ENCODE measurements around the gene ZNF557.
A peak's percentile ranks its signal among the peaks of the same experiment; 100 is the strongest.
"Not testable (repeated sequence)": the region's sequence is repeated elsewhere in the genome, so short reads cannot be mapped to it uniquely, and the experiment has no call there.

Gene ZNF557

GRCh38 chr19:7069042-7069903, at the start of gene ZNF557:
ZNF557 (plus strand) TSS chr19:7069703; CDS start chr19:7075075, 5,372 bp downstream.
- DNase-seq, result peak; percentile 100

GRCh38 chr19:7021331-7021730, 48.2 kb upstream of the ZNF557 start, which contains the start of gene MBD3L2B:
MBD3L2B (minus strand) TSS chr19:7021431; CDS start chr19:7021397, 34 bp downstream.
- not testable (repeated sequence) for DNase-seq

- DNase-seq, result not testable (repeated sequence)
Observed at GRCh38 chr19:7028790-7029189, 40.7 kb upstream of the ZNF557 start.

GRCh38 chr19:7030278-7030677, 39.2 kb upstream of the ZNF557 start, which contains the start of gene MBD3L5:
MBD3L5 (plus strand) TSS chr19:7030578; CDS start chr19:7030612, 34 bp downstream.
- not testable (repeated sequence) for DNase-seq

- not testable (repeated sequence) for DNase-seq
Observed at GRCh38 chr19:7040079-7040478, 29.4 kb upstream of the ZNF557 start, which contains the start of gene MBD3L4. MBD3L4 (minus strand) TSS chr19:7040179; CDS start chr19:7040144, 35 bp downstream.

- not testable (repeated sequence) for DNase-seq
Observed at GRCh38 chr19:7041563-7041962, 27.9 kb upstream of the ZNF557 start.

GRCh38 chr19:7049021-7049420, 20.5 kb upstream of the ZNF557 start, which contains the start of gene MBD3L2:
MBD3L2 (plus strand) TSS chr19:7049321; CDS start chr19:7049374, 53 bp downstream.
- not testable (repeated sequence) for DNase-seq

GRCh38 chr19:7051421-7051820, 18.1 kb upstream of the ZNF557 start:
- not testable (repeated sequence) for DNase-seq

- not testable (repeated sequence) for DNase-seq
Observed at GRCh38 chr19:7052896-7053295, 16.6 kb upstream of the ZNF557 start.

GRCh38 chr19:7054635-7055368, 14.7 kb upstream of the ZNF557 start:
- DNase-seq, result not testable (repeated sequence)

- not testable (repeated sequence) for DNase-seq
Observed at GRCh38 chr19:7055679-7056078, 13.8 kb upstream of the ZNF557 start.

GRCh38 chr19:7056371-7056770, 13.1 kb upstream of the ZNF557 start:
- DNase-seq, result not testable (repeated sequence)

GRCh38 chr19:7058576-7058975, 10.9 kb upstream of the ZNF557 start, which contains the start of gene MBD3L3:
MBD3L3 (minus strand) TSS chr19:7058676; CDS start chr19:7058605, 71 bp downstream.
- not testable (repeated sequence) for DNase-seq

GRCh38 chr19:7059977-7060376, 9.5 kb upstream of the ZNF557 start:
- not testable (repeated sequence) for DNase-seq

- DNase-seq, result no peak
Observed at GRCh38 chr19:7063339-7063738, 6.2 kb upstream of the ZNF557 start.

- no peak for DNase-seq
Observed at GRCh38 chr19:7063764-7064418, 5.6 kb upstream of the ZNF557 start.

GRCh38 chr19:7067122-7067521, 2.4 kb upstream of the ZNF557 start:
- DNase-seq, result not testable (repeated sequence)

- no peak for DNase-seq
Observed at GRCh38 chr19:7067716-7068115, 1.8 kb upstream of the ZNF557 start.

GRCh38 chr19:7068599-7068998, 904 bp upstream of the ZNF557 start:
- DNase-seq, result no peak

- DNase-seq, result no peak
Observed at GRCh38 chr19:7069904-7070226, 362 bp downstream of the ZNF557 start.

GRCh38 chr19:7072541-7072940, 3.0 kb downstream of the ZNF557 start:
- DNase-seq, result no peak

- DNase-seq, result no peak
Observed at GRCh38 chr19:7074705-7075282, 5.3 kb downstream of the ZNF557 start.

All from CD4-positive, alpha-beta T cell treated with Interleukin-6 for 4 hours (primary cell).